ENCODE measurements around the gene DRD3.
A peak's percentile ranks its signal among the peaks of the same experiment; 100 is the strongest.

DRD3 gene

GRCh38 chr3:114115143-114115542 is 63.7 kb downstream of the DRD3 start:
- DNase-seq: no peak

DNA sequence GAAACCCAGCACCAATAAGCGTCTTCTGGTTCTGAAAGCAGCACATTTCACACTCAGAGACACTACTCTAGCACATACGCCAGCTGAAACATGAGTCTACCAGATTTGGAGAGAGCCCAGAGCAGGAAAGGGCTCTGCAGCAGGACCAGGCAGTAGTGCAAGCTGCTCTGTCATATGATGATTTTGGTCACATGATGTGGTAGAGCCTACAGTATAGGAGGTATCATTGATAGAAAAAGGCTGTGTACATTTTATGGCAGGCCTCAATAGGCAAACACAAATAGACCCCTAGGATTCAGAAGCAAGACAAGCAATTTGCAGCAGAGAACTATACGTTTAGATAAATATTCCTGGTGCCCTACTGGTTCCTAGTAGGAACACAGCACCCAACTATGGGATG is 64.1 kb downstream of the DRD3 start:
- DNase-seq: no peak

DNA sequence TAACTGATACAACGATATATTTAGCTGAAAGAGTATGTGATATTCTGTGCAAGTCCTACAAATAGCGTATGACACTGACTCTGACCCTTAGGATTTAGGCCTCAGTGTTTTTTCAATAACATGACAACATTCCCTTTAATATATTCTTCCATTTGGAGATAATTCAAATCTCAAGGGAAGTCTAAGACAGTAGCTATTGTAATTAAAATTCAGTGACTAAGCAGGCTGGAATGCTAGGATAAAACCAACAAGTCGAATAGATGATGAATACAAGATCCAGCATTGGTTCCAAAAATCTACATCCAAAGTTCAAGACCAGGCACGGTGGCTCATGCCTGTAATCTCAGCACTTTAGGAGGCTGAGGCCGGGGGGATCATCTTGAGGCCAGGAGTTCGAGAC is 66.2 kb downstream of the DRD3 start:
- DNase-seq: no peak

DNA sequence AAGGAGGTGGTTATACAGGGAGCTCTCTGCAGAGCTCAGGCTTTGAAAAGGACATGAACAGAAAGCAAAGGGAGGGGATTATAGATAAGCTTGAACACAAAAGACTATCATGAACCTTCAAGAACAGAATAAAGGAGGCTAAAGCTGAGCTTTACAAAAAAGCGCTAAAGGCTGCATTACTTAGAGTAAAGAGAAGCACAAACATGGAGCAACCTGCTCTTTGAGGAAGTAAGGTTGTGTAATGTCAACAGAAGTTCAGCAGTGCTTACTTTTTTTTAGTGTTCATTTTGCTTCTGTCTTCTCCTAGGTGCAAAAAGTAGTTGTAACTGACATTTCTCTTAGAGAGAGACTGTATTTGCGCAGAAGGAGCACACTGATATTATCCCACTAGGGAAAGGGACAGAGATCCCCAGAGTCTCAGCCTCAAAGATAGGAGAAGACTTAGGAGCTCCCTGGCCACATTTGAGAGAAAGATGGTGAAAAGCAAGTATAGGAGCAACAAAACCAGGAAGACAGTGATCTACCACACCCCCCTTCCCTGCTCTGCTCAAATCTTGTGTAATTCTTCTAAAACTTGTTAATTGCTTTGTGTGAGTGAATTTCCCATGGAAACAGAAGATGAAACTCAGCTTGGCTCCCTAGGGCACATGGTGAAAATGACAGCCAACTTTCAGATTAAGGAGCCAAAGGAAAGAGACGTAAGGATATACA is 67.6 kb downstream of the DRD3 start:
- DNase-seq: no peak

DNA sequence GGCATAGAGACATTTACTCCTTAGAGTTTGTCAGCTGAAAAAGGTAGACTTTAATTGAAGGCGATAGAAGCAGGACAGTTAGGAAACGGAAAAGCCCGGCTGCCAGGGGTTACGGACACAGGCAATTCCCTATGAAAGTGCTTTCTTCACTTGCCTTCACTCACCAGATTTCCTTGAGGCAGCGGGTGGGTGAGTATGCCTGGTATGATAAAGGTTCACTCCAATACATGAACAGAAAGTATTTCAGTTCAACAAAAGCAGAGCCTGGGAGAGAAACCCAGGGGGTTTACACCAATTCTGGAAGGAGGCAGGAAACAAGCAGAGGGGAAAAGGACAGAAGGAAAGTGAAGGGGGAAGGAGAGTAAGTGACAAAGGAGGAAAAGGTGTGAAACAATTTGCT is 68.4 kb downstream of the DRD3 start:
- DNase-seq: no peak

DNA sequence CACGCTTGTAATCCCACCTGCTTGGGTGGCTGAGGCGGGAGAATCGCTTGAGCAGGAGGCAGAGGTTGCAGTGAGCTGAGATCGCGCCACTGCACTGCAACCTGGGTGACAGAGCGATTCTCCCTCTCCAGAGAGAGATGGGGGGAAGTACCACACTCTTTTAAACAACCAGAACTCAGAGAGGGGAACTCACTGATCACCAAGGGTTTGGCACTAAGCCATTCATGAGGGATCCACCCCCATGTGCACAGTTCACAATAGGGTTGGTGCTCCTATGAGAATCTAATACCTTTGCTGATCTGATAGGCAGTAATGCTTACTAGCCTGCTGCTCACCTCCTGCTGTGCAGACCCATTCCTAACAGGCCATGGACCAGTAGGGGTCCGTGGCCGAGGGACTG is 70.7 kb downstream of the DRD3 start:
- no peak for DNase-seq

DNA sequence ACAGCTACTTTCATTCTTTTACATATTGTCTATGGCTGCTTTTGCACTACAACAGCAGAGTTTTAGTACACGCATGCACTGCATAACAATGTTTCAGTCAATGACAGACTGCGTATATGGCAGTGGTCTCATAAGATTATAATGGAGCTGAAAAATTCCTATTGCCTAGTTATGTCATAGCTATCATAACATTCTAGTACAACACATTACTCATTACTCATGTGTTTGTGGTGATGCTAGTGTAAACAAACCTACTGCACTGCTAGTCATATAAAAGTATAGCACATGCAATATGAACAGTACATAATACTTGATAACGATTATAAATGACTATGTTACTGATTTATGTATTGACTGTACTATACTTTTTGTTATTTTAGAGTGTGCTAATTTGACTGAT is 74.4 kb downstream of the DRD3 start:
- DNase-seq: no peak

GRCh38 chr3:114103858-114104257 is 75.0 kb downstream of the DRD3 start:
- DNase-seq: no peak

DNA sequence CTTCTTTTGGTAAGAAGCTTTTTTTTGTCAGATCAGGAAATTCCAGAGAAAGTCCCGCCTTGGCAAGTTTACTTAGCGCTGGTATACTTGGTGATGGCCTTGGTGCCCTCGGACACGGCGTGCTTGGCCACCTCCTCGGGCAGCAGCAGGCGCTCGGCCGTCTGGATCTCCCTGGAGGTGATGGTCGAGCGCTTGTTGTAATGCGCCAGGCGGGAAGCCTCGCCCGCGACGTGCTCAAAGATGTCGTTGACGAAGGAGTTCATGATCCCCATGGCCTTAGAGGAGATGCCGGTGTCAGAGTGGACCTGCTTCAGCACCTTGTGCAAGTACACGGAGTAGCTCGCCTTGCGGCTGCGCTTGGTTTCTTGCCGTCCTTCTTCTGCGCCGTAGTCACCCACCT is 75.7 kb downstream of the DRD3 start:
- DNase-seq: no peak

GRCh38 chr3:114101101-114101500 is 77.8 kb downstream of the DRD3 start:
- peak in 1 of 3 experiments; percentile 9 for DNase-seq

DNA sequence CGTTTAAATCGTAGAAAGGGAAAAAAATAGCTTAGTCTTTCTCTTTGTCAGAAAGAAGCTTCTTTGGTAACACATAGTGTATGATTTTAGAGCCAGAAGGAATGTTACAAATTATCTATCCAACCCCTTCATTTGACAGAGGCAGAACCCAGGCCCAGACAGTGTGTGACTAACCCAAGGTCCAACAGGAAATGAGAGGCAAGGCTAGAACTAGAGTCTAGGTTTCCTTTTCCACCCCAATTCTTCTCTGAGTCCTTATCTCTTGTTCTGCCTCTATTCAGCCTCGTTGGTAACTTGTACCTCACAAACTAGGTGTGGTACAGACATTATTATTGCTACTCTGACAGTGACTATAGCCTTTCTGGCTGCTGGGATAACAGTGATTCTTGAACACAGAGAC is 83.1 kb downstream of the DRD3 start:
- DNase-seq: no peak

DNA sequence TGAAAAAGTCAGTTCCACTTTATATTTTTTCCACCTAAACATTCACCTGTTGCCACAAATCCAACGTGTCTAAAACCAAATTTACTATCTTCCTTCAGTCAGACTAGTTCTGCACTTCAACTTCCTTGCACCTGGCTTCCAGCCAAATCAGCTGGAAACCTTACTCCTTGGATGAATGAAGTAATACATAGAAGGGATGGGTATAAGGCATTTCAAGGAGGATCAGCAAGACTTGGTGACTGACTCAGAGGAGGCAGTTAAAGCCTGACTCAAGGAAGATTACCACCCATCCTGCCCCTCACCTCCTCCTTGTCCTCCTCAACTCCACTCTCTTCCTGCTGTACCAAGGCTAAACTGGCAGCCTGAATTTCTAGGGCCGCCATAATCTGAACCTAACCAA is 85.3 kb downstream of the DRD3 start:
- DNase-seq: peak in 1 of 3 experiments; percentile 4

DNA sequence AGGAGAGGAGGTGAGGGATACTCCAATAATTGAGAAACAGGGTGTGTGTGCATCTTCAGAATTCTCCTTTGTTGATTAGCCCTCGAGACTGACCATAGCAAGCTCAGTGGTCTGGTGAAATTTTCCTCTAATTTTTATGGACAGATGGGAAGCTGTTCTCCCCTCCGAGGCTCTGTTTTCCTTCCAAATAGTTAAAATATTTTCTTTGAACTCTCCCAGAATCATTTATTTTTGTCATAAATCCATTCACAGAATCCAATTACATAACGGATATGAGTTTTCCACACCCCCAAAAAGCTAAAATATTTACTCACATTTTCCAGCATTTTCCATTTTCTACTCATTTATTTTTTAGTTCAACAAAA is 85.9 kb downstream of the DRD3 start:
- no peak for DNase-seq

GRCh38 chr3:114092151-114093015 is 86.5 kb downstream of the DRD3 start:
- DNase-seq: no peak

GRCh38 chr3:114089675-114090074 is 89.2 kb downstream of the DRD3 start:
- no peak for DNase-seq

- DNase-seq: no peak
Measured at GRCh38 chr3:114086356-114086755, 92.5 kb downstream of the DRD3 start.

- no peak for DNase-seq
Measured at GRCh38 chr3:114083112-114083511, 95.7 kb downstream of the DRD3 start.

- DNase-seq: no peak
Measured at GRCh38 chr3:114081037-114081436, 97.8 kb downstream of the DRD3 start.

DNA sequence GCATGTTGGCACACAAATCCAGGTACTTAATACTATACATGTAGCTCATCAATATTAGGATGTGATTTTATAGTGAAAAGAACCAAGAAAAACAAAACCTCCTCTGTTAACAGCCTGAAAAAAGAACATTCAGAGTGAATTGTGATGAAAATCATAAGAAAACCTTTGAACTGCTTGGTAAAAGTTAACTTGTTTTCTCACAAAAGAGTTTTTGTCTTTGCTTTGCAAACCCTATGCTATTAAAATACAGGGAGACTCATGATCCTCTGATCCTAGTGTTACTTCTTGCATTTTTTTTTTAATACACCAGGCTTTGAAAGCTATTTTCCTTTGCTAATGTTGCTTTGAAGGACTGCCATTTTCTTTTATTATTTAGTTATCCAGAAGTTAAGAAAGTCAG is 98.7 kb downstream of the DRD3 start:
- no peak for DNase-seq

- no peak for DNase-seq
Measured at GRCh38 chr3:114079761-114080160, 99.1 kb downstream of the DRD3 start.

DNA sequence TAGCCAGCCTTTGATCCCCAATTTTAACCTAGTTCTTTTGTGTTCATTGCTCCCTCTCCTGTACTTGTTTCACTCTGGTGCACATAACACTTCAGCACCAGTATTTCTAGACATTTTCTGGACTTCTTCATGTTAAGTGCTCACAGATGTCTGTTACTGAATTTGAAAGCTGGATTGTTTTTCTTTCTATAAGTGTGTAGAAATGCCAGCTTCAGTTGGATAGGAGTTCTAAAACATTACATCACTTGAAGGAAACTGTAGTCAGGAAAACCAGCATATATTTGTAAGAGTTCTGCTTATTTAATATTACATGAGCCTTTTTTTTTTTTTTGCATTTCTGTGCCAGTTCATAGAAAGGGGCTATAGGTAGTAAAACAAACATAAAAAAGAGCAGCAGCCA is 100.7 kb downstream of the DRD3 start:
- DNase-seq: no peak

Measured in NCI-H1417 (cell line).